NB4 (cell line): ENCODE results near the gene ALPK3.

ENCODE experiments used
- CTCF ChIP-seq: IDR thresholded peaks from one replicate; pipeline ENCODE4 v1.5.1; 2012; ENCODE audit warnings: low read depth, low read length
- MAX ChIP-seq: IDR thresholded peaks from 2 replicates; pipeline ENCODE4 v1.6.1; 2011; ENCODE audit warnings: low read depth, low read length
- POLR2A ChIP-seq: IDR thresholded peaks from 2 replicates; pipeline ENCODE4 v1.6.1; 2011; ENCODE audit warnings: mild to moderate bottlenecking; ENCODE audit not compliant: insufficient read length; ENCODE audit errors: extremely low read depth

DNA sequence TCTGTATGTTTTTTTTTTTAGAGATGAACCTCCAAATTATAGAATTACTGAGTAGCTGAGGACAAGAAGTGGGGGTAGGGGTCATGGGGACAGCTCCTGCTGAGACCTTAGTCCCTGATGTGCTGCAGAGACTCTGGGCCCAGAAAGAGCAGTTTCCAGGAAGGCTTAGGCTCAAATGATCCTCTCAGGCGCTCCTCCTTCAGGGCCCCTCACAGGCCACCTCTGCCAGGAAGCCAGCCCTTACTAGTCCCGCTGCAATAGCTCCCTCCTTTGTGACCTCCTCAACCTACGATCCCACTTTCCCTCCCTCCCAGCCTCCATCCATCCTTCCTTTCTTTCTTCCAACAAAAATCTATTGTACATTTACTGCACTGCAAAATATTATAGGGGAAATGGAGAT is 91.9 kb downstream of the ALPK3 start:
- TF ChIP-seq CTCF (no peak), POLR2A (no peak), MAX (no peak)
